Subcutaneous abdominal adipose tissue (tissue), 5 donors: Measurements from ENCODE around the gene ANKRD55.
"Not testable (repeated sequence)": the region's sequence is repeated elsewhere in the genome, so short reads cannot be mapped to it uniquely, and the experiment has no call there.

Experiments used
- H3K27ac ChIP-seq: one replicate; pipeline ENCODE4 v1.7.0; 2013; ENCODE audit warnings: low read depth, mild to moderate bottlenecking, inconsistent platforms, low read length, moderate library complexity
- H3K27me3 ChIP-seq, 5 donors: one replicate each; pipeline ENCODE4 v1.7.0; 2013; ENCODE audit warnings: low read length in 5 of 5, inconsistent platforms in 1 of 5; ENCODE audit not compliant: control insufficient read depth in 5 of 5, insufficient read depth in 4 of 5
- H3K36me3 ChIP-seq, 5 donors: one replicate each; pipeline ENCODE4 v1.7.0; 2013; ENCODE audit warnings: low read length in 5 of 5; ENCODE audit not compliant: control insufficient read depth in 5 of 5, insufficient read depth in 5 of 5
- H3K4me1 ChIP-seq, 5 donors: one replicate each; pipeline ENCODE4 v1.7.0; 2013; ENCODE audit warnings: low read length in 5 of 5, mild to moderate bottlenecking in 3 of 5, moderate library complexity in 1 of 5; ENCODE audit not compliant: control insufficient read depth in 5 of 5, insufficient read depth in 5 of 5
- H3K4me3 ChIP-seq, 5 donors: one replicate each; pipeline ENCODE4 v1.7.0; 2013; ENCODE audit warnings: low read length in 5 of 5, low read depth in 1 of 5
- H3K9ac ChIP-seq, 5 donors: one replicate each; pipeline ENCODE4 v1.7.0; 2013; ENCODE audit warnings: low read length in 5 of 5, mild to moderate bottlenecking in 4 of 5, moderate library complexity in 3 of 5
- H3K9me3 ChIP-seq, 5 donors: one replicate each; pipeline ENCODE4 v1.7.0; 2013; ENCODE audit warnings: low read length in 5 of 5; ENCODE audit not compliant: control insufficient read depth in 5 of 5
- donor health status: healthy.
- donor health status: healthy.
- donor health status: healthy.
- donor health status: healthy.
- donor health status: healthy.

The ANKRD55 gene

GRCh38 chr5:56152437-56152836 lies 80.7 kb downstream of the ANKRD55 start:
- H3K4me3 ChIP-seq = peak overlapping the region in 1 of 5 donors; percentile 15
- H3K4me1 ChIP-seq = peaks cover 0 to 22% (median 6%) of the 10 kb centered on the region in 5 donors
- H3K27me3 ChIP-seq = no peaks in the 10 kb centered on the region
- H3K9ac ChIP-seq = no peak overlapping the region
- no peak overlapping the region for H3K27ac ChIP-seq
- no peaks in the 10 kb centered on the region for H3K36me3 ChIP-seq
- no peaks in the 10 kb centered on the region for H3K9me3 ChIP-seq

- not testable (repeated sequence) for H3K27me3 ChIP-seq, H3K27ac ChIP-seq, H3K9me3 ChIP-seq, H3K9ac ChIP-seq, H3K4me3 ChIP-seq, H3K36me3 ChIP-seq
- H3K4me1 ChIP-seq = peaks cover 0 to 15% (median 6%) of the 10 kb centered on the region in 5 donors
Observed at GRCh38 chr5:56150756-56151155, 82.4 kb downstream of the ANKRD55 start.

- no peaks in the 10 kb centered on the region for H3K36me3 ChIP-seq
- no peaks in the 10 kb centered on the region for H3K9me3 ChIP-seq
- no peak overlapping the region for H3K4me3 ChIP-seq
- H3K27ac ChIP-seq = no peak overlapping the region
- H3K4me1 ChIP-seq = peaks cover 0 to 6% (median 3%) of the 10 kb centered on the region in 5 donors
- no peaks in the 10 kb centered on the region for H3K27me3 ChIP-seq
- H3K9ac ChIP-seq = no peak overlapping the region
Observed at GRCh38 chr5:56148453-56148971, 84.6 kb downstream of the ANKRD55 start.

GRCh38 chr5:56147659-56148230 lies 85.4 kb downstream of the ANKRD55 start:
- Histone ChIP-seq H3K36me3 (no peaks in the 10 kb centered on the region), H3K9ac (no peak overlapping the region), H3K4me1 (peaks cover 0 to 6% (median 3%) of the 10 kb centered on the region in 5 donors), H3K27me3 (no peaks in the 10 kb centered on the region), H3K4me3 (no peak overlapping the region), H3K27ac (no peak overlapping the region), H3K9me3 (no peaks in the 10 kb centered on the region)

- peaks cover 0 to under 1% (median 0%) of the 10 kb centered on the region in 5 donors for H3K4me1 ChIP-seq
- H3K27ac ChIP-seq = no peak overlapping the region
- H3K9me3 ChIP-seq = no peaks in the 10 kb centered on the region
- no peak overlapping the region for H3K9ac ChIP-seq
- no peaks in the 10 kb centered on the region for H3K36me3 ChIP-seq
- H3K4me3 ChIP-seq = no peak overlapping the region
- no peaks in the 10 kb centered on the region for H3K27me3 ChIP-seq
Observed at GRCh38 chr5:56147106-56147505, 86.0 kb downstream of the ANKRD55 start.

GRCh38 chr5:56146674-56147073 lies 86.5 kb downstream of the ANKRD55 start:
- no peaks in the 10 kb centered on the region for H3K4me1 ChIP-seq
- H3K36me3 ChIP-seq = no peaks in the 10 kb centered on the region
- no peak overlapping the region for H3K9ac ChIP-seq
- H3K9me3 ChIP-seq = no peaks in the 10 kb centered on the region
- H3K4me3 ChIP-seq = no peak overlapping the region
- no peaks in the 10 kb centered on the region for H3K27me3 ChIP-seq
- no peak overlapping the region for H3K27ac ChIP-seq

GRCh38 chr5:56145511-56145910 lies 87.6 kb downstream of the ANKRD55 start:
- Histone ChIP-seq H3K4me3 (no peak overlapping the region), H3K27me3 (no peaks in the 10 kb centered on the region), H3K9ac (no peak overlapping the region), H3K9me3 (no peaks in the 10 kb centered on the region), H3K36me3 (no peaks in the 10 kb centered on the region), H3K4me1 (peaks cover 0 to 2% (median 0%) of the 10 kb centered on the region in 5 donors), H3K27ac (no peak overlapping the region)

- Histone ChIP-seq H3K9ac (no peak overlapping the region), H3K36me3 (no peaks in the 10 kb centered on the region), H3K4me1 (peaks cover 0 to 6% (median 0%) of the 10 kb centered on the region in 5 donors), H3K27me3 (no peaks in the 10 kb centered on the region), H3K27ac (no peak overlapping the region), H3K4me3 (no peak overlapping the region), H3K9me3 (no peaks in the 10 kb centered on the region)
Observed at GRCh38 chr5:56145106-56145505, 88.0 kb downstream of the ANKRD55 start.

GRCh38 chr5:56144211-56144610 lies 88.9 kb downstream of the ANKRD55 start:
- Histone ChIP-seq H3K9me3 (no peaks in the 10 kb centered on the region), H3K4me1 (peaks cover 0 to 8% (median 0%) of the 10 kb centered on the region in 5 donors), H3K4me3 (no peak overlapping the region), H3K9ac (no peak overlapping the region), H3K27me3 (no peaks in the 10 kb centered on the region), H3K27ac (no peak overlapping the region), H3K36me3 (no peaks in the 10 kb centered on the region)

- Histone ChIP-seq H3K9me3 (no peaks in the 10 kb centered on the region), H3K4me3 (no peak overlapping the region), H3K27me3 (no peaks in the 10 kb centered on the region), H3K36me3 (no peaks in the 10 kb centered on the region), H3K4me1 (peaks cover 0 to 8% (median 0%) of the 10 kb centered on the region in 5 donors), H3K27ac (no peak overlapping the region), H3K9ac (no peak overlapping the region)
Observed at GRCh38 chr5:56143373-56143714, 89.8 kb downstream of the ANKRD55 start.
